Small intestine (tissue), 7 donors: ENCODE data around the gene HSPBP1. TPM values are rescaled to one million over a fixed set of nuclear protein-coding genes. Genes with fewer than 3 reads are reported as not detected.

Source experiments
- DNase-seq, 2 donors: peaks; one replicate each; pipeline versions ENCODE4 v3.0.0 to v3.0.0-alpha.2; 2013
- FAIRE-seq: peaks from 2 replicates; lab custom pipeline; 2012; peaks lifted over from hg19 to GRCh38; lab: Jason Lieb, UNC
- H3K27ac ChIP-seq, 3 donors: one replicate each; pipeline ENCODE4 v1.5.1; 2013; ENCODE audit warnings: low read length in 2 of 3, mild to moderate bottlenecking in 2 of 3, control low read depth in 1 of 3, inconsistent platforms in 1 of 3, low read depth in 1 of 3, moderate library complexity in 1 of 3
- H3K27me3 ChIP-seq, 3 donors: one replicate each; pipeline ENCODE4 v1.6.1; 2013; ENCODE audit warnings: low read length in 3 of 3, inconsistent platforms in 1 of 3; ENCODE audit not compliant: control insufficient read depth in 3 of 3, insufficient read depth in 3 of 3
- H3K36me3 ChIP-seq, 3 donors: one replicate each; pipeline ENCODE4 v1.6.1; 2013; ENCODE audit warnings: low read length in 3 of 3, inconsistent platforms in 1 of 3, low read depth in 1 of 3, mild to moderate bottlenecking in 1 of 3, moderate library complexity in 1 of 3; ENCODE audit not compliant: control insufficient read depth in 3 of 3, insufficient read depth in 2 of 3
- H3K4me1 ChIP-seq, 3 donors: one replicate each; pipeline ENCODE4 v1.6.1; 2013; ENCODE audit warnings: low read length in 2 of 3, inconsistent platforms in 1 of 3, low read depth in 1 of 3, mild to moderate bottlenecking in 1 of 3, moderate library complexity in 1 of 3; ENCODE audit not compliant: control insufficient read depth in 3 of 3, insufficient read depth in 2 of 3
- H3K4me3 ChIP-seq, 3 donors: one replicate each; pipeline ENCODE4 v1.5.1; 2013; ENCODE audit warnings: low read length in 3 of 3, control low read depth in 1 of 3, inconsistent platforms in 1 of 3, low read depth in 1 of 3, mild to moderate bottlenecking in 1 of 3, moderate library complexity in 1 of 3
- H3K9me3 ChIP-seq, 2 donors: one replicate each; pipeline ENCODE4 v1.6.1; 2013; ENCODE audit warnings: low read depth in 1 of 2, low read length in 1 of 2; ENCODE audit not compliant: control insufficient read depth in 2 of 2, insufficient read depth in 1 of 2
- WGBS, 3 donors: extraction: QIAGEN DNeasy Blood & Tissue Kit; methylation state at CpG; one replicate each; pipeline ENCODE4 v1.1.7; 2013; 5-methylcytosine and 5-hydroxymethylcytosine counted together
- polyA plus RNA-seq, 4 donors: library from polyadenylated mRNA; stranded (reverse) in 3 of 4; unstranded in 1 of 4; fragments of 200-250 nt in 3 of 4; fragments of 120-200 nt in 1 of 4; gene quantifications; one replicate each; pipeline versions ENCODE4 v1.2.1 to v1.2.3, GENCODE V29; 2013
- donor health status: healthy with polysubstance abuse.
- donor health status: control.
- donor health status: control.
- donor health status: Bipolar disorder and iron deficiency.
- donor health status: healthy.

Gene HSPBP1
- polyA plus RNA-seq, 4 donors = 25.9 to 61.9 (median 31.4) TPM

GRCh38 chr19:55252760-55253663, 26.9 kb downstream of the HSPBP1 start:
- no peak overlapping the region for H3K4me3 ChIP-seq
- H3K9me3 ChIP-seq = no peaks in the 10 kb centered on the region
- DNase-seq (no peak), FAIRE-seq (no peak)
- WGBS, 3 donors = 72 to 88% (median 78%) methylated on average over 21 of the region's 21 CpGs
- H3K4me1 ChIP-seq = peaks cover 3 to 32% (median 12%) of the 10 kb centered on the region in 3 donors
- no peaks in the 10 kb centered on the region for H3K27me3 ChIP-seq
- peaks cover 0 to 76% (median 0%) of the 10 kb centered on the region in 3 donors for H3K36me3 ChIP-seq
- H3K27ac ChIP-seq = peak overlapping the region in 2 of 3 donors; percentile 24 to 89

- FAIRE-seq (no peak), DNase-seq (no peak)
- Histone ChIP-seq H3K27me3 (no peaks in the 10 kb centered on the region), H3K4me3 (no peak overlapping the region), H3K36me3 (peaks cover 0 to 87% (median 3%) of the 10 kb centered on the region in 3 donors), H3K27ac (peak overlapping the region in 2 of 3 donors; percentile 22 to 52), H3K4me1 (peaks cover 2 to 27% (median 8%) of the 10 kb centered on the region in 3 donors), H3K9me3 (no peaks in the 10 kb centered on the region)
- WGBS, 3 donors = 55 to 69% (median 59%) methylated on average over 19 of the region's 19 CpGs
Measured at GRCh38 chr19:55251341-55252081, 28.4 kb downstream of the HSPBP1 start.

GRCh38 chr19:55250262-55251036, 29.5 kb downstream of the HSPBP1 start:
- Histone ChIP-seq H3K4me3 (no peak overlapping the region), H3K27ac (peak overlapping the region in 2 of 3 donors; percentile 24 to 30), H3K36me3 (peaks cover 0 to 88% (median 8%) of the 10 kb centered on the region in 3 donors), H3K4me1 (peaks cover 0 to 17% (median 3%) of the 10 kb centered on the region in 3 donors), H3K27me3 (no peaks in the 10 kb centered on the region), H3K9me3 (no peaks in the 10 kb centered on the region)
- no peak for FAIRE-seq
- 92 to 96% (median 95%) methylated on average over 18 of the region's 18 CpGs for WGBS, 3 donors
- no peak for DNase-seq

GRCh38 chr19:55249841-55250240, 30.1 kb downstream of the HSPBP1 start:
- DNase-seq (no peak), FAIRE-seq (no peak)
- Histone ChIP-seq H3K9me3 (no peaks in the 10 kb centered on the region), H3K27me3 (no peaks in the 10 kb centered on the region), H3K27ac (no peak overlapping the region), H3K4me1 (peaks cover 0 to 17% (median 0%) of the 10 kb centered on the region in 3 donors), H3K36me3 (peaks cover 0 to 89% (median 12%) of the 10 kb centered on the region in 3 donors), H3K4me3 (no peak overlapping the region)
- WGBS, 3 donors = 89 to 94% (median 89%) methylated on average over 10 to 11 of the region's 11 CpGs

- Histone ChIP-seq H3K27me3 (no peaks in the 10 kb centered on the region), H3K36me3 (peaks cover 6 to 91% (median 19%) of the 10 kb centered on the region in 3 donors), H3K9me3 (no peaks in the 10 kb centered on the region), H3K4me1 (peaks cover 0 to 17% (median 0%) of the 10 kb centered on the region in 3 donors), H3K4me3 (no peak overlapping the region), H3K27ac (no peak overlapping the region)
- DNase-seq (no peak), FAIRE-seq (no peak)
- WGBS, 3 donors = 72 to 82% (median 81%) methylated on average over 9 of the region's 9 CpGs
Measured at GRCh38 chr19:55248704-55249103, 31.2 kb downstream of the HSPBP1 start.

- Histone ChIP-seq H3K4me3 (no peak overlapping the region), H3K9me3 (no peaks in the 10 kb centered on the region), H3K4me1 (peaks cover 0 to 17% (median 0%) of the 10 kb centered on the region in 3 donors), H3K27ac (peak overlapping the region in 2 of 3 donors; percentile 29 to 62), H3K27me3 (no peaks in the 10 kb centered on the region), H3K36me3 (peaks cover 6 to 91% (median 22%) of the 10 kb centered on the region in 3 donors)
- no peak for DNase-seq
- no peak for FAIRE-seq
- WGBS, 3 donors = 67 to 74% (median 72%) methylated on average over 10 of the region's 10 CpGs
Measured at GRCh38 chr19:55248166-55248675, 31.7 kb downstream of the HSPBP1 start.

GRCh38 chr19:55247621-55248099, 32.2 kb downstream of the HSPBP1 start:
- FAIRE-seq (no peak), DNase-seq (peak; percentile 63 to 64)
- Histone ChIP-seq H3K4me3 (no peak overlapping the region), H3K27ac (peak overlapping the region in 2 of 3 donors; percentile 29 to 62), H3K27me3 (no peaks in the 10 kb centered on the region), H3K9me3 (no peaks in the 10 kb centered on the region), H3K4me1 (peaks cover 0 to 17% (median 0%) of the 10 kb centered on the region in 3 donors), H3K36me3 (peaks cover 8 to 88% (median 24%) of the 10 kb centered on the region in 3 donors)
- 31 to 39% (median 33%) methylated on average over 8 to 10 of the region's 10 CpGs for WGBS, 3 donors
